ENCODE measurements around the gene ZFAND4.

Gene ZFAND4

DNA sequence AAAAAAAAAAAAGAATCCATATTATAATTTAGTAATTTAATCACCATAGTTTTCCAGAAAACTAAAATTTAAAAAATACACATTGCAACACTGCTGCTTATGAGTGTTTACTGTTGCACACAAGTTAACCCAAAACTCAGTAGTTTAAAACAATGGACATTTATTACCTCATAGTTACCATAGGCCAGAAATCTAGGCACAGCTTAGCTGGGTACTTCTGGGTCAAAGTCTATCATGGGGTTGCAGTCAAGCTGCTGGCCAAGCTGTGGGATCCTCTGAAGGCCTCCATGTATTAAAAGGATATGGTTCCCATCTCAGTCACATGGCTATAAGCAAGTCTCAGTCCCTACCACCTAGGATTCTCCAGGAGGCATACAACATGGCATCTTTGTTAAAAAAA is 83.6 kb downstream of the ZFAND4 start:
- DNase-seq (ENCODE audit: low read depth, low spot score): no peak
- TF ChIP-seq, protein P1, sequence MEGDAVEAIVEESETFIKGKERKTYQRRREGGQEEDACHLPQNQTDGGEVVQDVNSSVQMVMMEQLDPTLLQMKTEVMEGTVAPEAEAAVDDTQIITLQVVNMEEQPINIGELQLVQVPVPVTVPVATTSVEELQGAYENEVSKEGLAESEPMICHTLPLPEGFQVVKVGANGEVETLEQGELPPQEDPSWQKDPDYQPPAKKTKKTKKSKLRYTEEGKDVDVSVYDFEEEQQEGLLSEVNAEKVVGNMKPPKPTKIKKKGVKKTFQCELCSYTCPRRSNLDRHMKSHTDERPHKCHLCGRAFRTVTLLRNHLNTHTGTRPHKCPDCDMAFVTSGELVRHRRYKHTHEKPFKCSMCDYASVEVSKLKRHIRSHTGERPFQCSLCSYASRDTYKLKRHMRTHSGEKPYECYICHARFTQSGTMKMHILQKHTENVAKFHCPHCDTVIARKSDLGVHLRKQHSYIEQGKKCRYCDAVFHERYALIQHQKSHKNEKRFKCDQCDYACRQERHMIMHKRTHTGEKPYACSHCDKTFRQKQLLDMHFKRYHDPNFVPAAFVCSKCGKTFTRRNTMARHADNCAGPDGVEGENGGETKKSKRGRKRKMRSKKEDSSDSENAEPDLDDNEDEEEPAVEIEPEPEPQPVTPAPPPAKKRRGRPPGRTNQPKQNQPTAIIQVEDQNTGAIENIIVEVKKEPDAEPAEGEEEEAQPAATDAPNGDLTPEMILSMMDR (IDR thresholded peaks at IDR 0.05; ENCODE audit: low read depth, low read length): no peak
- no peak overlapping the region for H3K4me3 ChIP-seq (ENCODE audit: low read depth, low read length)
- in situ Hi-C loops (cut with HindIII; ENCODE audit: low sequenced_read_pairs): no loop called here

DNA sequence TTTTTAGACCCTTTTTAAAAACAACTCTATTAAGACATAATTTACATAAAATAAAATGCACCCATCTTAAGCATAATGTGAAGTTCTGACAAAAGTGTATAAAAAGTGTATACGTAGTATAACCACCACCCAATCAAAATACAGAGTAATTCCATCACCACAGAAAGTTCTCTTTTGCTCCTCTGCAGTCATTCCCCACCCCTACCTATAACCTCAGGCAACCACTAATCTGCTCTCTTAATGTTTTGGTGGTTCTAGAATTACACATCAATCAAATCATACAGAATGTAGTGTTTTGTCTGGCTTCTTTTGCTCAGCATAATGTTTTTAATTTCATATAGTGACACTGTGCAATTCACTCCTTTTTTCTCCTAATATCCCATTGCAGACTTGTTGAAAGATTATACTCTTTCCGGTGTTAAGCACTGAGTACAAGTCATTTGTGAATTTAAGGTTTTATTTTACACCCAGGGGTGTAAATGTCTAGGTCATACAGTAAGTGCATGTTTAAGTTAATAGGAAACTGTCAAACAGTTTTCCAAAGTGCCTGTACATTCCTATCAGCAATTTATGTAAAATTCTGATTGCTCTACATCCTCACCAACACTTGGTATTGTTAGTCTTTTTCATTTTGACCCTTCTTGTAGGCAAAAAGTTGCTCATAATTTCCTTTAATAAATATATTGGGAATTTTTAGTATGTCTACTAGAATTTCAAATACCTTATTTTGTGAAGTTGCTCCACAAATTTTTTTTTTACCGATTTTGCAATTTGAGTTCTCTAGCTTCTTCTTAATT is 86.3 kb downstream of the ZFAND4 start:
- H3K4me3 ChIP-seq (ENCODE audit: low read depth, low read length): no peak overlapping the region
- TF ChIP-seq, protein P1 (IDR thresholded peaks at IDR 0.05; ENCODE audit: low read depth, low read length): no peak
- in situ Hi-C loops (cut with HindIII; ENCODE audit: low sequenced_read_pairs): no loop called here
- no peak for DNase-seq (ENCODE audit: low read depth, low spot score)

DNA sequence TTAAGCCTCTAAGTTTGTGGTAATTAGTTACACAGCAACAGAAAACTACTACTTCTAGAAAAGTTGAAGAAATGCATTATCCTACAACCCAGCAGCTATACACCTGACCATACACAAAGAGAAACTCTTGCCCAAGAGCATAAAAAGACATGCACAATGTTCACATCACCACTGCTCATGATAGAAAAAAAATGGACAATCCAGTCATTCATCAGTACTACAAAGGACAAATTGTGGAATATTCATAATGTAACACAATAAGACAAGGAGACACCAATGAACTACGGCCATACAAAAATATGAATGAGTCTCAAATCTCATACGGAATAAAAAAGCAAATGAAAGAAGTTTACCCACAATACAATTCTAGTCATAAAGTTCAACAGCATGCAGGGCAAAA is 87.4 kb downstream of the ZFAND4 start:
- DNase-seq (ENCODE audit: low read depth, low spot score): no peak
- H3K4me3 ChIP-seq (ENCODE audit: low read depth, low read length): no peak overlapping the region
- in situ Hi-C loops (cut with HindIII; ENCODE audit: low sequenced_read_pairs): no loop called here
- TF ChIP-seq, protein P1 (IDR thresholded peaks at IDR 0.05; ENCODE audit: low read depth, low read length): no peak

DNA sequence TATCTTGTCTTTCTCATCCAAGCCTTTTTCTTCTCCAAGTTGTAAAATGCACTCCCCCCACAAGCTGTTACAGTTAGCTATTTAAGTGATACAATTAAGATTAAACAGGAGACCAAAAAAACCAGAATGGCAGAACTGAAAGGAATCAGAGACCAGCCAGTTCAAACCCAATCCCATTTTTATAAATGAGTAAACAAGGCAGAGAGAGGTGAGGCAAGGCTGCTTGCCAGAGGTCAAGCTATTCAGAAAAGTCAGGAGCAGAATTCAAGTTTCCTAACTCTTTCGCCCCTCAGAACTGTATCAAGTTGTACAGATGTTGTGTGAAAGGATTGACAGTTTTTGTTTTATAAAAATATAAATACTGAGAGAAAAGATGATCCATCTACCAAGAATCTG is 90.2 kb downstream of the ZFAND4 start:
- no peak overlapping the region for H3K4me3 ChIP-seq (ENCODE audit: low read depth, low read length)
- TF ChIP-seq, protein P1 (IDR thresholded peaks at IDR 0.05; ENCODE audit: low read depth, low read length): no peak
- in situ Hi-C loops (cut with HindIII; ENCODE audit: low sequenced_read_pairs): no loop called here
- DNase-seq (ENCODE audit: low read depth, low spot score): no peak

DNA sequence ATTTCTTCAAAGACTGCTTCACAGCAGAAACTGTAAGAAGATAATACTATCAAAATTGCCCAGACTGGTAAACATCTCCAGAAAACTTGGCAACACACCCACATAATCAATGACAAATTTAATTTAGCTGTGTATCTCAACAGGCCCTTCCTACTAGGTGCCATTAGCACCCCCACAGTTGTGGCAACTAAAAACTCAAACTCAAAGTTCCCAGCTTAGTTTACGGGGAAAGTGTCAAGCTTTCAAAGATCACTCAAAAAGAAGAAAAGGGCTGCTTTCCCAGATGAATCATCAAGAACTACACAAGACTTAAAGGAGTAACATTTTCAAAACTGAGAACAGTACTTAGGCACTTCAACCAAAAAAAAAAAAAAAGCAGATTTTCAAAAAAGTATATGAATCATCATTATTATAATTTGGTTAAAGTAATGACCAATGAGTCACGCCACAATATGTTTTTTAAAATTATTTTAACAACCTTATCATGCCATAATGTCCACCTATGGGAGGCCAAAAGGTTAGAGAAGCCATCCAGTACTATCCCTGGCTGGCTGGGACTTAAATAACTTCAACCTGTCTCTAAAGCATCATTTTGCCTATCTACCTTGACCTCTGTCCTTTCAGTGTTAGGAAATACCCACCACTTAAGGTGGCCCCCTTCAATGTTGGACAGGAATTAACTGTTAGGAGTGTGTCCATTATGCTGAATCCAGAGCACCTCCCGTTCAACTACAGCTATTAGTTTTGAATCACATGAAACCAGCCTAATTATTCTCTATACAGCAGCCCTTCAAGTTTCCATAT is 90.8 kb downstream of the ZFAND4 start:
- in situ Hi-C loops (cut with HindIII; ENCODE audit: low sequenced_read_pairs): no loop called here
- TF ChIP-seq, protein P1 (IDR thresholded peaks at IDR 0.05; ENCODE audit: low read depth, low read length): no peak
- no peak overlapping the region for H3K4me3 ChIP-seq (ENCODE audit: low read depth, low read length)
- DNase-seq (ENCODE audit: low read depth, low spot score): no peak

DNA sequence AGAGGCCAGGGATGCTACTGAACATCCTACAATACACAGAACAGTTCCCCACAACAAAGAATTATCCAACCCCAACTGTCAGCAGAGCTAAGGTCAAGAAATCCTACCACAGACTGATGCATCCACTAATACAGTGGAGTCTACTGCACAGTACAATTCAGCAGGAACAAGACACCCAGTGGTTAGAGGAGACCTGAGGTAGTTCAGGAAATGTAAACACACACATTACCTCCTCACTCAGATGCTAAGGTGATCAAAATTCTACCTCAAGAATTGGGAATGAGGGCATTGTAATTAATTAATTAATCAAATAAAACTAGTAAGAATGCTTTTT is 91.4 kb downstream of the ZFAND4 start:
- no peak overlapping the region for H3K4me3 ChIP-seq (ENCODE audit: low read depth, low read length)
- DNase-seq (ENCODE audit: low read depth, low spot score): no peak
- TF ChIP-seq, protein P1 (IDR thresholded peaks at IDR 0.05; ENCODE audit: low read depth, low read length): no peak
- in situ Hi-C loops (cut with HindIII; ENCODE audit: low sequenced_read_pairs): no loop called here

Data from astrocyte of the spinal cord (primary cell).